Choroid plexus epithelial cell (primary cell): ENCODE results near the gene CBFB.

Experiments
- DNase-seq: peaks from one replicate; pipeline ENCODE4 v3.0.0-alpha.2; 2010; ENCODE audit warnings: low read depth
- H3K4me3 ChIP-seq: 2 replicates; pipeline ENCODE4 v1.5.1; 2011; ENCODE audit warnings: low read depth, mild to moderate bottlenecking, control low read depth, low read length, moderate library complexity
- CTCF ChIP-seq: conservative IDR thresholded peaks from 2 replicates; pipeline ENCODE4 v1.5.1; 2011; ENCODE audit warnings: low read depth, mild to moderate bottlenecking, control low read depth, inconsistent platforms, low read length, moderate library complexity

The CBFB gene

GRCh38 chr16:67011274-67011673, 17.7 kb upstream of the CBFB start:
- DNase-seq: no peak
- H3K4me3 ChIP-seq: no peak overlapping the region
- no peak for TF ChIP-seq CTCF

GRCh38 chr16:67013233-67013822, 15.6 kb upstream of the CBFB start:
- no peak for TF ChIP-seq CTCF
- DNase-seq: no peak
- peak overlapping the region; percentile 50 for H3K4me3 ChIP-seq

GRCh38 chr16:67013823-67014633, 14.9 kb upstream of the CBFB start:
- no peak for TF ChIP-seq CTCF
- H3K4me3 ChIP-seq: peak overlapping the region; percentile 50
- DNase-seq: peak; percentile 71

DNA sequence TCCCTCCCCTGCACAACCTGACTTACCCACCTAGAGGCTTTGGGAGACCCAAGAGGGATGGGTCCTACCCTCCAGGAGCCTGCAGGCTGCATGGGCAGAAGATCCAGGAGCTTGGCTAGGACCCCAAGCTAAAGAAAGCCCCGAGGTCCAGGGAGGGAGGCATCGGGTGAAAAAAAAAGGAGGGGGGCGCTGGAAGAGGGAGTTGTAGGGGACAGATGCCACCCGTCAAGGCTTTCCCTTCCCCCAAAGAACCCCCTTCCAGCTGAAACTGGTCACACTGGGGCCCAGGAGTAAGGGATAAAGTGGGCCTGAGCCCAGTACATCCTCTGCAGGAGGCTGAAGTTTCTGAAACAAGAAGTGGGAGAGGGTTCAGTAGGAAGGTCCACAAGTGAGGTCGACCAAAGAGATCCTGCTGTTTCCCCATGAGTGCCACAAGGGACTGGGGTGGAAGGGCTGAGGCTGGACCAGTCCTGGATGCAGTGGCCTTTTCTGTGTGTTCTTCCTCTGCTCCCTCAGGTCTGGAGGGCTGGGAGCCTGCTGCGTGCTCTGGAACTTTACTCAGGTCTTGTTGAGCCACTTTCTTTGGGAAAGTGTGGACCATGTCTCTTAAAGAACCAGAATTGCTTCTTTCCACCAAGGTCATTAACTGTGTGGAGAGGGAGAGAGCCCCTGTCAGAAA, 14.2 kb upstream of the CBFB start:
- DNase-seq: no peak
- TF ChIP-seq CTCF: no peak
- H3K4me3 ChIP-seq: no peak overlapping the region

DNA sequence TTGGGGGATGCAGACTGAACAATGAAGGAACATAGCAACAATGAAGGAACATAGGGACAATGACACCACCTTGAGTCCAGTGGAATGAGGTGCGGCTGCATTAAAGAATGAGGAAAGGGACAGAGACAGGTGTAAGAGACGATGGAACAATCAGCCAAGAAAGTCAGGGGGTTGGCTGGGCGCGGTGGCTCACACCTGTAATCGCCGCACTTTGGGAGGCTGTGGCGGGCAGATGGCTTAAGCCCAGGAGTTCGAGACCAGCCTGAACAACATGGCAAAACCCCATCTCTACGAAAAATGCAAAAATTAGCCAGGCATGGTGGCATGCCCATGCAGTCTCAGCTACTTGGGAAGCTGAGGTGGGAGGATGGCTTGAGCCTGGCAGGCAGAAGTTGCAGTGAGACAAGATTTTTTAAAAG, 13.6 kb upstream of the CBFB start:
- no peak overlapping the region for H3K4me3 ChIP-seq
- no peak for DNase-seq
- peak; percentile 25 for TF ChIP-seq CTCF

DNA sequence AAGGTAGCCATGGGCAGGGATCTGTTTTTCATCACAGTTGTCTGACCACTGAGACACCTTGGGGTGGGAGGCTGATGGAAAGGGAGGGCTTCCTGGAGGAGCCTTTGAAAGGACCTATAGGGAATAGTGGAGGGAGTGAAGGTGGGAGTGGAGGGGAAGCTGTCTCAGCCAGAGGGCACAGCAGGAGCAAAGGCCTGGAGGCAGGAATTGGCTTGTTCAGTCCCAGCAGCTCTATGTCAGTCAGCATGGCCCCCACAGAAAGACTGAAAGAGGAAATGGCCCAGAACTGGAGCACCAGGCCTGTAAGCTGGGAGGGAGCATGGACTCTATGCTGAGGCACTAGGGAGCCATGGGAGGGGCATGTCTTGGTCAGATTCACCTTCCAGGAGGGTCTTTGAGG, 12.8 kb upstream of the CBFB start:
- TF ChIP-seq CTCF: no peak
- no peak for DNase-seq

More for the DNA sequence above, 12.8 kb upstream of the CBFB start:
- H3K4me3 ChIP-seq: no peak overlapping the region
